ENCODE data around the gene FBN1.

Gene FBN1

GRCh38 chr15:48559285-48559684 lies 86.2 kb downstream of the FBN1 start:
- H3K4me3 ChIP-seq (ENCODE audit: low read length): no peak overlapping the region
- TF ChIP-seq CTCF (IDR thresholded peaks at IDR 0.05; ENCODE audit: insufficient read depth, low read depth, low read length, missing control alignments): no peak
- DNase-seq (ENCODE audit: low read depth): peak; percentile 22

GRCh38 chr15:48558226-48558625 lies 87.3 kb downstream of the FBN1 start:
- H3K4me3 ChIP-seq (ENCODE audit: low read length): no peak overlapping the region
- TF ChIP-seq CTCF (IDR thresholded peaks at IDR 0.05; ENCODE audit: insufficient read depth, low read depth, low read length, missing control alignments): no peak
- DNase-seq (ENCODE audit: low read depth): no peak

- no peak overlapping the region for H3K4me3 ChIP-seq (ENCODE audit: low read length)
- TF ChIP-seq CTCF (IDR thresholded peaks at IDR 0.05; ENCODE audit: insufficient read depth, low read depth, low read length, missing control alignments): no peak
- peak; percentile 25 for DNase-seq (ENCODE audit: low read depth)
These were observed 88.2 kb downstream of the FBN1 start for GRCh38 chr15:48557335-48557734.

GRCh38 chr15:48556159-48556897 lies 89.2 kb downstream of the FBN1 start:
- TF ChIP-seq CTCF (IDR thresholded peaks at IDR 0.05; ENCODE audit: insufficient read depth, low read depth, low read length, missing control alignments): no peak
- H3K4me3 ChIP-seq (ENCODE audit: low read length): no peak overlapping the region
- DNase-seq (ENCODE audit: low read depth): no peak

- TF ChIP-seq CTCF (IDR thresholded peaks at IDR 0.05; ENCODE audit: insufficient read depth, low read depth, low read length, missing control alignments): no peak
- no peak for DNase-seq (ENCODE audit: low read depth)
These were observed 90.1 kb downstream of the FBN1 start for GRCh38 chr15:48555241-48555881.

GRCh38 chr15:48554112-48554511 lies 91.4 kb downstream of the FBN1 start:
- no peak overlapping the region for H3K4me3 ChIP-seq (ENCODE audit: low read length)
- TF ChIP-seq CTCF (IDR thresholded peaks at IDR 0.05; ENCODE audit: insufficient read depth, low read depth, low read length, missing control alignments): no peak
- no peak for DNase-seq (ENCODE audit: low read depth)

More at GRCh38 chr15:48555241-48555881, 90.1 kb downstream of the FBN1 start:
- no peak overlapping the region for H3K4me3 ChIP-seq (ENCODE audit: low read length)

Data from epithelial cell of esophagus (primary cell).